ENCODE data around the gene DNAAF8. TPM values are rescaled to one million over a fixed set of nuclear protein-coding genes. Genes with fewer than 3 reads are reported as not detected.

The DNAAF8 gene
- total RNA-seq, 2 experiments from 2014 or later = 0.25 to 0.32 TPM

GRCh38 chr16:4744555-4745273, 10.4 kb downstream of the DNAAF8 start:
- POLR2A ChIA-PET = no interaction called here
- CTCF ChIA-PET = interaction anchor here (0.6 kb wide), 1 partner anchor 12 kb away, joined by 3 read pairs; no protein-coding TSS in a partner anchor

GRCh38 chr16:4745274-4745569, 10.9 kb downstream of the DNAAF8 start:
- POLR2A ChIA-PET = interaction anchor here (0.7 kb wide), 1 partner anchor 11 kb away, joined by 7 read pairs; no protein-coding TSS in a partner anchor

GRCh38 chr16:4746215-4746614, 11.9 kb downstream of the DNAAF8 start:
- CTCF ChIA-PET = no interaction called here
- POLR2A ChIA-PET = no interaction called here

More at GRCh38 chr16:4745274-4745569, 10.9 kb downstream of the DNAAF8 start:
- CTCF ChIA-PET = interaction anchor here (0.6 to 0.7 kb wide), 2 partner anchors 13 to 15 kb away, joined by 3 read pairs; no protein-coding TSS in a partner anchor

- ChIA-PET CTCF (no interaction called here), POLR2A (no interaction called here)
Measured at GRCh38 chr16:4746991-4747574, 12.7 kb downstream of the DNAAF8 start.

- CTCF ChIA-PET = interaction anchor here (1.0 kb wide), 1 partner anchor 55 kb away, joined by 3 read pairs; no protein-coding TSS in a partner anchor
- POLR2A ChIA-PET = interaction anchor here (0.6 kb wide), 1 partner anchor 19 kb away, joined by 4 read pairs; the partner anchor contains the start of gene ZNF500
Measured at GRCh38 chr16:4747906-4748681, 13.8 kb downstream of the DNAAF8 start.

GRCh38 chr16:4748682-4749411, 14.5 kb downstream of the DNAAF8 start:
- POLR2A ChIA-PET = no interaction called here
- CTCF ChIA-PET = interaction anchor here (1.0 kb wide), 1 partner anchor 54 kb away, joined by 3 read pairs; no protein-coding TSS in a partner anchor

- CTCF ChIA-PET = no interaction called here
- POLR2A ChIA-PET = interaction anchor here (0.6 kb wide), 1 partner anchor 241 kb away, joined by 3 read pairs; no protein-coding TSS in a partner anchor
Measured at GRCh38 chr16:4749700-4750257, 15.4 kb downstream of the DNAAF8 start.

GRCh38 chr16:4750896-4751295, 16.6 kb downstream of the DNAAF8 start:
- CTCF ChIA-PET = no interaction called here
- POLR2A ChIA-PET = interaction anchor here (0.6 kb wide), 1 partner anchor 14 kb away, joined by 4 read pairs; no protein-coding TSS in a partner anchor

GRCh38 chr16:4752351-4753100, 18.2 kb downstream of the DNAAF8 start:
- POLR2A ChIA-PET = no interaction called here
- CTCF ChIA-PET = no interaction called here

- POLR2A ChIA-PET = no interaction called here
- CTCF ChIA-PET = no interaction called here
Measured at GRCh38 chr16:4753227-4753626, 18.9 kb downstream of the DNAAF8 start.

- CTCF ChIA-PET = no interaction called here
Measured at GRCh38 chr16:4754865-4755264, 20.5 kb downstream of the DNAAF8 start.

GRCh38 chr16:4755687-4756086, 21.4 kb downstream of the DNAAF8 start:
- CTCF ChIA-PET = no interaction called here
- POLR2A ChIA-PET = interaction anchor here (0.6 kb wide), 1 partner anchor 10 kb away, joined by 7 read pairs; no protein-coding TSS in a partner anchor

More at GRCh38 chr16:4754865-4755264, 20.5 kb downstream of the DNAAF8 start:
- POLR2A ChIA-PET = no interaction called here

- ChIA-PET POLR2A (interaction anchor here (0.6 kb wide), 1 partner anchor 19 kb away, joined by 4 read pairs; no protein-coding TSS in a partner anchor), CTCF (interaction anchor here (0.6 to 1.0 kb wide), 2 partner anchors 15 to 20 kb away, joined by 3 read pairs; no protein-coding TSS in a partner anchor)
Measured at GRCh38 chr16:4760221-4760910, 26.0 kb downstream of the DNAAF8 start.

- CTCF ChIA-PET = no interaction called here
- POLR2A ChIA-PET = no interaction called here
Measured at GRCh38 chr16:4762205-4762604, 27.9 kb downstream of the DNAAF8 start.

GRCh38 chr16:4763791-4764190, 29.5 kb downstream of the DNAAF8 start:
- CTCF ChIA-PET = no interaction called here
- POLR2A ChIA-PET = interaction anchor here (0.7 to 1.2 kb wide), 2 partner anchors 70 to 71 kb away, joined by 3 to 4 read pairs; no protein-coding TSS in a partner anchor

- CTCF ChIA-PET = interaction anchor here (0.7 to 1.7 kb wide), 2 partner anchors 32 to 39 kb away, joined by 3 read pairs; partner anchors contain the start of genes ANKS3 and DNAAF8
- POLR2A ChIA-PET = interaction anchor here (1.0 kb wide), 1 partner anchor 31 kb away, joined by 3 read pairs; the partner anchor contains the start of gene DNAAF8
Measured at GRCh38 chr16:4765511-4766474, 31.5 kb downstream of the DNAAF8 start.
